ENCODE data around the gene LINS1.

The LINS1 gene

GRCh38 chr15:100570735-100571313 is 31.2 kb downstream of the LINS1 start:
- Histone ChIP-seq H3K27me3 (no peaks in the 10 kb centered on the region), H3K4me3 (no peak overlapping the region), H3K4me1 (no peaks in the 10 kb centered on the region), H3K36me3 (peaks cover 12 to 34% (median 34%) of the 10 kb centered on the region in 3 donors), H3K9me3 (no peaks in the 10 kb centered on the region), H3K27ac (no peak overlapping the region)
- no peak for TF ChIP-seq CTCF (IDR thresholded peaks at IDR 0.05)
- intact Hi-C loops (cut with DNase I; ENCODE audit: low total_unique reads): loop anchor here (10.0 kb wide), 1 partner anchor 636 kb away; no protein-coding TSS in a partner anchor
- peak in 1 of 2 donors; percentile 27 for DNase-seq

GRCh38 chr15:100570275-100570674 is 31.7 kb downstream of the LINS1 start:
- H3K36me3 ChIP-seq: peaks cover 12 to 34% (median 34%) of the 10 kb centered on the region in 3 donors
- intact Hi-C loops (cut with DNase I; ENCODE audit: low total_unique reads): loop anchor here (10.0 kb wide), 1 partner anchor 635 kb away; no protein-coding TSS in a partner anchor
- H3K27me3 ChIP-seq: no peaks in the 10 kb centered on the region
- no peaks in the 10 kb centered on the region for H3K9me3 ChIP-seq
- H3K4me3 ChIP-seq: no peak overlapping the region
- no peak overlapping the region for H3K27ac ChIP-seq
- DNase-seq: no peak
- no peak for TF ChIP-seq CTCF (IDR thresholded peaks at IDR 0.05)
- H3K4me1 ChIP-seq: no peaks in the 10 kb centered on the region

GRCh38 chr15:100569391-100569790 is 32.6 kb downstream of the LINS1 start:
- Histone ChIP-seq H3K36me3 (peaks cover 12 to 32% (median 32%) of the 10 kb centered on the region in 3 donors), H3K4me3 (no peak overlapping the region), H3K4me1 (no peaks in the 10 kb centered on the region), H3K27me3 (no peaks in the 10 kb centered on the region), H3K9me3 (no peaks in the 10 kb centered on the region), H3K27ac (no peak overlapping the region)
- intact Hi-C loops (cut with DNase I; ENCODE audit: low total_unique reads): no loop called here
- DNase-seq: no peak
- no peak for TF ChIP-seq CTCF (IDR thresholded peaks at IDR 0.05)

- H3K27ac ChIP-seq: no peak overlapping the region
- no peaks in the 10 kb centered on the region for H3K27me3 ChIP-seq
- peaks cover 0 to 19% (median 15%) of the 10 kb centered on the region in 3 donors for H3K36me3 ChIP-seq
- H3K9me3 ChIP-seq: no peaks in the 10 kb centered on the region
- no peak for TF ChIP-seq CTCF (IDR thresholded peaks at IDR 0.05)
- no peak for DNase-seq
- H3K4me1 ChIP-seq: no peaks in the 10 kb centered on the region
- intact Hi-C loops (cut with DNase I; ENCODE audit: low total_unique reads): no loop called here
- H3K4me3 ChIP-seq: no peak overlapping the region
These were observed 34.9 kb downstream of the LINS1 start for GRCh38 chr15:100566850-100567628.

GRCh38 chr15:100565591-100565990 is 36.4 kb downstream of the LINS1 start:
- peaks cover 0 to 19% (median 15%) of the 10 kb centered on the region in 3 donors for H3K36me3 ChIP-seq
- intact Hi-C loops (cut with DNase I; ENCODE audit: low total_unique reads): no loop called here
- no peak for DNase-seq
- no peak overlapping the region for H3K4me3 ChIP-seq
- no peak for TF ChIP-seq CTCF (IDR thresholded peaks at IDR 0.05)
- H3K9me3 ChIP-seq: no peaks in the 10 kb centered on the region
- no peak overlapping the region for H3K27ac ChIP-seq
- H3K27me3 ChIP-seq: no peaks in the 10 kb centered on the region
- H3K4me1 ChIP-seq: no peaks in the 10 kb centered on the region
